GM18508 (cell line): ENCODE measurements around the gene TRMT1.

ENCODE experiments used
- ATAC-seq: cut with Tn5 transposase; IDR thresholded peaks from one replicate; pipeline ENCODE4 v1.9.1; 2021; ENCODE audit warnings: moderate number of reproducible peaks; ENCODE audit not compliant: insufficient read depth, unreplicated experiment

TRMT1 gene

DNA sequence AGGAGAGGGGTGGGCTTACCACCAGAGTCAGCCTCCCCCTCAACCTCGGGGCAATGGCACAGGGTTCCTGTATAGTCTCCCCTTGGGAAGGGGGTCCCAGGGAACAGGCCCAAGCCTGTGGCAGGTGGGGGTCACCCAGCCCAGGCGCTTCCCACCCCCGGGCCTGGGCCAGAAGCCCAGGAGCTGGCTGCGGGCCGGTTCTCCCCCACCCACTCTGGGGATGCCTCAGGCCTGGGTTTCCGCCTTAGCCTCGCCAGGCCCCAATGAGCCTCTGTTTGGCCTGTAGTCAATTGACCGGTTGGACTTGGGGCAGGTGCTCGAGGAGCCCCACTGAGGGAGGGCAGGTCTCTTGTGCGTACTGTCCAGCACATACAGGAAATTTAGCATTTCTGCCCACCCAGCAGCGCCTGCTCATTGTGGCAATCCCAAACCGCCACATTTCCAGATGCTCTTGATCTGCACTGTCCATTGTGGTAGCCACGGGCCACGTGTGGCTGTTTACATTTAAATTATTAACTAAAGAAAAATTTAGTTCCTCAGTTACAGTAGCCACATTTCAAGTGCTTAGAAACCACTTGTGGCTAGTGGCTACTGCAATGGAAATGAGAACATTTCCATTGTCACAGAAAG, 23.8 kb downstream of the TRMT1 start:
- no peak for ATAC-seq

DNA sequence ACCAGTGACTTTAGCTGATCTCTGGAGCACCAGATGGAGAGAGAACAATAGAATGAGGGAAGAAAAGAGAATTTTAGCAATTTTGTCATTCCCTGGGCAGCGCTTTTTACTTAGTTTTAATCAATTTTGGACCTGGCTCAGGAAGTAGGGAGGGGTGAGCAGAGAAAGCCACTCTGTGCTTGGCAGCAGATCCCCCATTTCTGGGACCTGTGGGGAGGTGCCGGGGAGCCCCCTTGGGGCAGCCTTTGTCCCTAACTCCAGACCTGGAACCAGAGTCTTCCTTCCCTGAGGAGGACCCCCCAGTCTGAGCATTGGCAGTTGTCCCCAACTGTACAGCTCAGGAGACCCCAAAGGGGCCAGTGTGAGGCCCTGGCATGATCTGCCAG, 24.4 kb downstream of the TRMT1 start:
- ATAC-seq: no peak

DNA sequence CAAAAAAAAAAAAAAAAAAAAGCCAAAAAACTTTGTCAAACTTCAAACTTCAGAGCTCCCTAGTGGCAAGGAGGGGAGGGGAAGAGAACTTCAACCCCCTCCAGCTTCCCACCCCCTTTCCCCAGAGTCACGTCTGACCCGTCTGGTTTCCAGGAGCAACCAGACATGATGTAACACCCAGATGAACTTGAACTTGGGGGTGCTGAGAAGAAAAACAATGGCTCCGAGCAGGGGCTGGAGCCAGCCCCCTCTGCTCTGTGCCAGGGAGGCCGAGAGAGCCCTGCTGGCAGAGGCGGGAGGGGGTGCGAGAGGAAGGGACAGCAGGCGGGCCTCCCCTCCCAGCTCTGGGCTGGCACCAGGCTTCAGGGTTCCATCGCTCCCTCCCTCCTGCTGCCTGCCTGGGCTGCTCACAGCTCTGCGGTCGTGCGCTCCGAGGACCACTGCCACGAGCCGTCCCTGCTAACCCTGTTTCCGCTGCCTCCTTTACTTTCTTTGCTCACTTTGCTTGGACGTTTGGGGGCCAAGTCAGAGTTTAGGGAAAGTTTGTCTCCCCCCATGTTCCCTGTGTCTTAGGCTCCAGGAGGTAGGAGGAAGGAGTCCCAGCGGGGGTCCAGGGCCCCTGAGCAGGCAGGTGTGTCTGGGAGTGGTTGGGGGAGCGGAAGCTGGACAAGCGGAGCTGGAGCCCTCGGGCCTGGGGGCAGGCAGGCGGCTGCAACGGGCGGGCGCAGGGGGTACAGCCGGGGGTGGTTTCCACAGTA, 25.0 kb downstream of the TRMT1 start:
- ATAC-seq: no peak

DNA sequence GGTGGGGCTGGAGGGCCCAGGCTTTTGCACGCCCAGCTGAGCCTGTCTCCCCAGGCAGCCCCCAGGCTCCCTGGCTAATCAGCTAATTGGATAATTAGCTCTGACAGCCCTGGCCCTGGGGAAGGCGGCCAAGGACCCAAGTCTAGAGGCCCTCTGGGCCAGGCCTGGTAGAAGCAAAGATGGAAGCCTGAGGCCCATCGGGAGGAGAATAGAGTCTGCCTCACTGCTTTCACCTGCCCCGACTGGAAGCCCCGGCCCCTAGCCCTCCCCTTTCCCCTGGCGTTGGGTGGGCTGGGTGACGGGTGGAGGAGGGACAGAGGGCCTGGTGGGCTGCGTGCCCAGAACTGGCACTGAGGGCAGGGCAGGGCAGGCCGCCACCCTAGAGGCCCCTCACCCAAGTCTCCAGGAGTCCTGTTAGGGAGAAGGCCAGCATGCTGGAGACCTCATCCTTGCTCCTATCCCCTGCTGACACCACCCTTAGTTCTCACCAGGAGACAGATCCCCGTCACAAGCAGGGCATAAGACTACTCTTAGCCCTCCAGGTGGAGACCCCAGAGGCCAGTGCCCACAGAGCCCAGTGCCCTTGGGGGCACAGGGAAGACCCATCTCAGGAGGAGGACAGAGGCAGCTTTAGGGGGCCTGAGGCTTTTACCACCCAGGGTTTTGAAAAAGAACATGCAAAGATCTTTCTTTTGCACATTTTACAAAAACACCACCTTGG, 25.9 kb downstream of the TRMT1 start:
- ATAC-seq: no peak

DNA sequence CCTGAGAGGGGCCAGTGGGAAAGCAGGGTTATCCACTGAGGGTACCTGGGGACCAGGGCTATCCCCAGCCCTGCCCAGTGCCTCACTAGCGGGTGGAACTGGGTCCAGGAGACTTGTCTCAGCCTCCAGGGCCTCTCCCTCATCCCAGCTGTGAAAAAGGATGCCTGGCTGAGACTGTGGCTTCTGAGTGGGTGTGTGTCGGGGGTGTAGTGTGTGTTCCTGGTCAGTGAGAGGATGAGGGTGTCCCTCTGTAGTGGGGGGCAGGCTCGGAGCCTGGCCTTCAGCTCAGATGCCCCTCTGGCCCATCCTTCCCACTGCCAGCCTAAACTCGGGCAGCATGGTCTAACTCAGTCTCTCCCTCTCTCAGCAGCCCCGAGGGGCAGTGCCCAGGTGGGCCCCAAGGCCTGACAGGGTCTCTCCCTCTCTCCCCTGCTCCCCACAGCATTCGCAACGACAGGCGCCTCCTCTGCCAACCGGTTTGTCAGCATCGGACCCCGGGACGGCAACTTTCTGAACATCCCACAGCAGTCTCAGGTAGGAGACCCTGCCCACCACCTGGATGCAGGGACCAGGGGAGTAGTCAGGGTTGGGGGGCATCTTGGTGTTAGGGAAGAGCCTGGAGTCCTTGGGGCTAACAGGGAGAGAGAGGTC, 26.6 kb downstream of the TRMT1 start:
- no peak for ATAC-seq

DNA sequence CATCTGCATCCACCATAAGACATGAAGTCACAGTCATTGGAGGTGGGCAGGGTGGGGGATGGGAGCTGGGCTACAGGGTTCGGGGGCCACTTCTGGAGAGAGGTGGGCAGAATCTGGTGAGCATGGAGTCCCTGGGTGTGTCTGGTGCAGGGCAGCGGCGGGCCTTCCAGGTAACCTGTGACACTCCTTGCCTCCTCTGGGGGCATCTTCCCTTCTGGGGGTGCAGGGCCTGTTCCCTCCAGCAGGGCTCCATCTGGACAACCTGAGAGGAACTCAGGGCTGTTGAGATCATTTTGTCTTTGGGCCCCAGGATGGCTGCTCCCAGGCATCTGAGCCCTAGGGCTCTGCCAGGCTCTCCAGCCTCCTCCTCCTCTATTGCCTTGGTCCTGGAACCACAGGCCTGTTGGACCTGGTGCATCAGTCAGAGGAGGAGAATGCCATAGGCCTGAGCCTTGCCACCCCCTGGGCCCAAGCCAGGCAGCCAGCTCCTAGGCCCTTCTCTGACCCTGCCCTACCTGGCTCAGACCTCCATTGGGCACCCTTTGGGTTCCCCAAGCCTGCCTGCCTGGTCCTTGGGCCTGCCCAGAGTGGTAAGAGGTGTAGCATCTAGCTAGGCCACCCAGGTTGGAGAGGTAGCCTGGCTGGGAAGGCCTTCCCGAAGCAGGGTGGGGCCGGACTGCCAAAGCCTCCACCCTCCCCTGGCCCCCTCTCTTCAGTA, 27.2 kb downstream of the TRMT1 start:
- no peak for ATAC-seq

DNA sequence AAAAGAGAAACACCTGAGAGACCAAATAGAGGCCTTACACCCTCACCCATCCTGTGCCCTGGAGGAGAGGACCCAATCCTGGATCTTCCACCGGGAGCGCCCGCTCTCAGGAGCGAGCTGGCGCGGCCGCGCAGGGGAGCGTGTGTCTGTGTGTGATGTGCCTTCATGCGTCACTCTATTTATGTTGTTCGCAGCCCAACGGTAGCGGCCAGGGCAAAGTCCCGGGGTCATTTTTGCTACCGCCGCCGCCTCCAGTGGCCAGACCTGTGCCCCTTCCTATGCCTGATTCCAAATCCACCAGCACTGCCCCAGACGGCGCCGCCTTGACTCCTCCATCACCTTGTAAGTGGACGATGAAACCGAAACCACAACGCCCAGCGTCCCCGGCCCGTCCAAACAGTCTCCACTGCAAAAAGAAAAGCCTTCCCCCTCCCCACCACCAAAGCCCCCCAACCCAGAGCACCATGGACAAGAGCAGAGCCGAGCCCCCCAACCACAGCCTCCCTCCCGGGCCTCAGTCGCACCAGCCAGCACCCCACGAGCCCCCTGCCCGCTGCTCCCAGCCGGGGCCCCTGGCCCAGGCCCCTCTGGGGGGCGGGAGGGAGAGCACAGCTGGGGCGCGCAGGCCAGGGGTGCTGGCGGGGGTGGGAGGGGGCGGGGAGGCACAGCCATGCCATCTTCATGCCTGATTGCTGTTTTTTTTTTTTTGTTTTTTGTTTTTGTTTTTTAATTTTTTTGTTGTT, 28.6 kb downstream of the TRMT1 start:
- ATAC-seq: no peak

DNA sequence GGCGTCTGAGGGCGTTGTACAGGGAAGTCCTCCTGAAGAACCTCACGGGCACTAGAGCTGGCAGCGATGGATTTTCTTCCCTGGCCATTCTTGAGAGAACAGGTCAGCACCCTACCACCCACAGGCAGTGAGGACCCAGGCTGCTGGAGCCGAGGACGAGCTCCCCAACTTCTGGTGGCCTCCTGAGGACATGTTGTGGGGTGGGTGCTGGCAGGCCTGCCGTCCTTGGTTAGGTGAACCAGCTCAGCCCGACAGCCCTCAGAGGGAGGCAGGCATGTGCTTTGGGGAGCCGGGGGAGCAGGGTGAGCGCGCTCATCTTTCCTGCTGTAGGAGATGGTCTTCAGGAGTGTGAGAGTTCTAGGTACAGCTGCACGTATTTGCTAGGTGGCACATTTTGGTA, 29.2 kb downstream of the TRMT1 start:
- no peak for ATAC-seq

DNA sequence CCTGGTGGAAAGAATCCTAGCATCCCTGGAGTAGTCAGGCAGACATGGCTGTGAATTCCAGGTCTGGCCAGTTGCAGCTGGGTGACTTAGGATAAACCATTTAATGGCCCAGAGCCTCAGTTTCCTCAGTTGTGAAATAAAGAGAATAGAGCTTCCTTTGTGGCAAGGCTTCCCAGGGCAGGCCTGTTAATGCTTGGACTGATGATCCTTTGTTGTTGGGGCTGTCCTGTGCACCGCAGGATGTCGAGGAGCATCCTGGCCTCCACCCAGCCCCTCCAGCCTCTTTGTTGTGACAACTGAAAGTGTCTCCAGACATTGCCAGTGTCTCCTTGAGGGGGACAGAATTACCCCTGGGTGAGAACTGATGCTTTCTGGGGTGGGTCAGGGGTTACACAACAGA, 30.2 kb downstream of the TRMT1 start:
- no peak for ATAC-seq

DNA sequence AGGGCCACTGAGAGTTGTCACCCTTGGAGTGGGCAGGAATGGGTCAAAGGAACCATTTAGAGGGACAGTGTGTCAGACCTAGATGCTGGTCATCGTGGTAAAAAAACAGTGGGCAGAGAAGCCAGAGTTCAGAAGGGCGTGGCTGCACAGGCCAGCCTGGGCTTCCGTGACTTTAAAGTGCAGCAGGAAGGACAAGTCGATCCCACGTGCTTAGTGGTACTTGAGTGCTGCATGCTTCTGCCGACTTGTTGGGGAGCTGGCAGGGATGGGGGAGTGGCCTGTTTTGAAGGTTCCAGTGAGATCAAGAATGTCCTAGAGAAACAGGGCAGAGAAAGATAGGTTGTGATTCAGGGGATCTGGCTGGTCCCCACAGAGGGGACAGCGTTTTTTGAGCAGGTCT, 30.9 kb downstream of the TRMT1 start:
- ATAC-seq: no peak

DNA sequence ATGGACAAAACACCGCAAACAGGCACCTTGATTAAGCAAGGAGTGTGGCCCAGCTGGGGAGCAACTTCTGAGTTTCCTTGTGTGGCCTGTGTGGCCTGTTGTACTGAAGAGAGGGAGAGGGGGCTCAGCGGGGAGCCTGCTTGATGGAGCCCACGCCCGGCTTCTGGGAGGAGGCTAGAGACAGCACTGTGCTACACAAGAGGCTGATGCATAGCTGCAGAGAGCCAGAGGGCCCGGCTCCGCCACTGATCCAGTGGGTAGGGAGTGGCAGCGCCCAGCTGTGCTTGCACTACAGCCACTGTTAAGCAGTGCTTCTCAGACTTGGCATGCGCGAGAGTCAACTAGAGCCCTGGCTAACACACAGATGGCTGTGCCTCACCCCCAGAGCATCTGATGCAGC, 32.9 kb downstream of the TRMT1 start:
- ATAC-seq: no peak

DNA sequence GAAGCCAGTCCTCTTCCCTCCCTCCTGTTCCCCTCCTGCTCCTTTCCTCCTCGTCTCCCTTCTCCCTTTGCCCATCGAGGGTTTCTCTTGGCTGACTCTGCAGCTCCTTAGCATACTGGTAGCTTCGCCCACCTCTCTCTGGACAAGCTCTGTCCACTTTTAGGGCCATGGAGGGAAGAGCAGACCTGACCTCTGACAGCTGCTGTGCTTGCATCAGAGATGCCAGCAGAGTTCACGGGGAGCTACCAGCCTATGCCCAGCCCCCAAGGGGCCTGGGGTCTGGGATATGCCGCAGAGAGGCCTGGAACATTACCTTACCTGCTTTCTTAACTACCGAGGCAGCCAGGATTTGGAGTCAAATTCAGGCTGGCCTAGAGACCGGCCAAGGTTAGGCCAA, 33.5 kb downstream of the TRMT1 start:
- ATAC-seq: no peak

DNA sequence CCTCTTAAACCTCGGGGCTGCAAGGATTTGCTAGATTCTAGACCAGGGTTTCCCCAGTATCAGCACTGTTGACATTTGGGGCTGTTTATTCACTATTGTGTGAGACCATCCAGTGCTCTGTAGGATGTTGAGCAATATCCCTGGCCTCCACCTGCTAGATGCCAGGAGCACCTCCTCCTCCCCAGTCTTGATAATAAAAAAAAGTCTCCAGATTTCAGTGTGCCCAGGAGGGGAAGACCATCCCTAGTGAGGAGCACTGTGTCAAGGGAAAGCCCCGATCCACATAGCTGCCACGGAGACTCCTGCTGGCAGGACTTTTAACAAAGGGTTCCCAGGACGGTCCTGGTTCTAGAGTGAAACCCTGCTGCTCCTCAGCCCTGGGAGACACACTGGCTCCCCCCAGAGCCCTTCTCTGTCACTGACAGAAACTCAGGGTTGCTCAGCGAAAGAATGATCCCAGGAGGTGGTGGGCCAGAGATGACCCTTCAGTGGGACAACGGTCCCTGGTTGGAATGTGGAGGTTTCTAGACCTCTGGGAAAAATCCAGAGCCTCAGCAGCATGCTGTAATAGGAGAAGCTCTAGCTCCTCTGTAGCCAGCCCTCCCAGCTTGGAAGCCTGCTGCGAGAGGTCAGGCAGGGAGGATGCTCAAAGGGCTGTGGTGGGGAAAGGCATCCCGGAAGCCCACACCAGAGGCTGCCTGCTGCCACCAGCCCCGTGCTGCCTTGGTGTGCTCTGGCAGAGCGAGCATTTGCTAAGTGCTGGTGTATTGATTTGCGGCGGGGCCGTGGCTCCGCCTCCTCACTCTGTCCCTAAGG, 34.1 kb downstream of the TRMT1 start:
- no peak for ATAC-seq

DNA sequence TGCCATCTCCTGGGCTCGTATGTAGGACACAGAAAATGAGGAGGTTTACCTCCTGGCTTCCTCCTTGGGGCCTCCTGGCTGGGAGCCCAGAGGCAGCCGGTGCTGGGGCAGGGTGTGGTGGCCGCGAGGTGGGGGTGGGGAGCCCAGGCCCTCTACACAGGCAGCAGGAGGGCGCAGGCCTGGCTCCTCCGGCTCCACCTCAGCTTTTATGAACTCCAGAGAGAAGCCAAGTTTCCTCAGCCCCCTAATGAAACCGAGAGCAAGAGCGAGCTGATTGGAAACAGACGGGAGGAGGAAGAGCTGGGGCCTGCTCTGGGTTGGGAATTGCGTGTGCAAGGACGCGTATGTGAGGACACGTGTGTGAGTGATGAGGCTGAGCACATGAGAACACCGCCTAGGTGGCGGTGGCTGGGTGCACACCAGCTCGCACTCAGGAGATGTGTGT, 37.0 kb downstream of the TRMT1 start:
- ATAC-seq: no peak

DNA sequence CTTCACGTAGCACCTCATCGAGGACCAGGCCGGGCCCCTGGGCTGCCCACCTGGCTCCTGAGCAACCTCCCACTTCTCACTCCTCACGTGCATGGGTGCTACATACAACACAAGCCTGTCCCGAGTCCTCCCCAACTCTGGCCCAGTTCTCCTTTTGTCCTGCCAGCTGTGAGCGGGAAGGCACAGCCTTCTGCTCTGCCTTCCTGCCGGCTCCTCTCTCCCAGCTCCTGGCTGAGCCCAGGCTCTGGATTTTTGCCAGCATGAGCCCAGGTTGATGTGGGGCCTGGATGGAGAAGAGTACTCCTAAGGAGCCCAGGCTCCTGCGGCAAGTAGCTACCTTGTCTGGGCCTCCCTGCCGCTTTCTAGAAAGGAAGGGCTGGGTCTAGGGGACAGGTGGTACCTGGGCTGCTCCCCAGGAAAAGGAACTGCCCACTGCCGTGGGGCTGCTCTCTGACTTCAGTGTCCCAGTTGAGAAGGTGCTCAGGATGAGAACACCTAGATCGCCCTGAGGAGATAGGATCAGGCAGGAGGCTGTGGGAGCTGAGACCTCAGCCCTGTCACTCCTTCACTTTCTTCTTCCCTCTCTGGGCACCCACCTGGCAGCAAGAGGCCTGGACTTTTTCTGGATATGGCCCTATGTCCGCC, 37.5 kb downstream of the TRMT1 start:
- ATAC-seq: no peak

DNA sequence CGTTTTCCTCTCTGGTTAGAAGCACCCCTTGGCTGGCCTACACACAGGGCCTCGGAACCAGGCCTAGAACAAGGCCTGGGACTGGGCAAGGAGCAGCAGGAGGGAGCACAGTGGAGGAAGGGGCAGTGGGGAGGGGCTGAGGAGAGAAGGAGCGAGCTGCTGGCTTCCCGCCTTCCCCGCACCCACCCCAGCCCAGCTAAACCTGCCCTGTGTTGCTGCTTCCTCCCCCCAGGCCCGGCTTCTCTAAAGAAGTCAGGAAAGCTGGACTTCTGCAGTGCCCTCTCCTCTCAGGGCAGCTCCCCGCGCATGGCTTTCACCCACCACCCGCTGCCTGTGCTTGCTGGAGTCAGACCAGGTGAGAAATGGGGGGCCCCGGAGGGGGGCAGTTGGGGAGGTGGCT, 38.2 kb downstream of the TRMT1 start:
- ATAC-seq: no peak

DNA sequence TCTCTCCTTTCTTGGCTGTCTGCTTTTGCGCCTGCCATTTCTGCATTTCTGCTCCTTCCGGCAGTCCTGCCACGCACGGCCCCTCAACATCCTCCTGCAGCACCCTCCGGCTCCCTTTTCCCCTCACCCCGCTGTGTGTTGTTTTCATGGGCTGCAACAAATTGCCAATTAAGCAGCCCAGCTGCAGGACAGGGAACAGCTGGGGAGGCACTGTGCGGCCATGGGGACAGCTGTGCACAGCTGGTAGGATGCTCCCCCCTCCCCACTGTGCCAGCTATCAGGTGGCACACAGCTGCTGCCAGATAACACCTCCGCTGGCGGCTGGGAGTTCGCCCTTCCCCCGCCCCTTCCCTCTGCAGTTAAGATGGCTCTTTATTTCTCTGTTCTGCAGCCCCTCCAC, 39.3 kb downstream of the TRMT1 start:
- no peak for ATAC-seq

DNA sequence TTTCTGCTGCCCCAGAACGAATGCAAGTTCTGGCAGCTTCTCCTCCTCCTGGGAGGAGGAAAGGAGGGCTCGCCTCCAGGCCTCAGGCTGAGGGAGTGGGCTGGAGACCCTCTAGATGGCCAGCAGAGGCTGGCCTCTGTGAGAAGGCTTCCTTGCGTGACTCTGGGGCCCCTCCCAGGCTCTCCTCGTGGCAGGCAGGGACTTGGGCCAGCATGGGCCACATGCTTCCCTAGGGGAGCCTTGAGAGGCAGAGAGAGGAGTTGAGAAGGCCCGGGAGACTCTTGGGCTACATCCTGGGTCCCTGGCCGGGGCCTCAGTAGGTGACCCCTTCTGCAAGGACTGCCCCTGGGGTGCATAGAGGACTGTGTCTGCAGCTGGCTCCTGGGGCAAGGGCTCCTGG, 39.8 kb downstream of the TRMT1 start:
- no peak for ATAC-seq
